Rectal smooth muscle tissue (tissue), 1 donor: ENCODE measurements around the gene MATCAP1.

Experiments used
- H3K27ac ChIP-seq: one replicate; pipeline ENCODE4 v1.7.0; 2013; ENCODE audit warnings: low read depth, low read length, inconsistent platforms
- H3K27me3 ChIP-seq: one replicate; pipeline ENCODE4 v1.7.0; 2013; ENCODE audit warnings: low read length; ENCODE audit not compliant: control insufficient read depth, insufficient read depth
- H3K36me3 ChIP-seq: one replicate; pipeline ENCODE4 v1.7.0; 2013; ENCODE audit warnings: low read length; ENCODE audit not compliant: control insufficient read depth, insufficient read depth
- H3K4me1 ChIP-seq: one replicate; pipeline ENCODE4 v1.7.0; 2013; ENCODE audit warnings: low read length; ENCODE audit not compliant: control insufficient read depth, insufficient read depth
- H3K4me3 ChIP-seq: one replicate; pipeline ENCODE4 v1.7.0; 2013; ENCODE audit warnings: low read length
- H3K9ac ChIP-seq: one replicate; pipeline ENCODE4 v1.7.0; 2013; ENCODE audit warnings: low read length

Gene MATCAP1

GRCh38 chr16:67151431-67152097 lies 32.2 kb downstream of the MATCAP1 start:
- Histone ChIP-seq H3K4me3 (peak overlapping the region; percentile 69), H3K27me3 (no peaks in the 10 kb centered on the region)

GRCh38 chr16:67150833-67151396 lies 32.8 kb downstream of the MATCAP1 start, which contains the start of gene B3GNT9:
Gene B3GNT9 (minus strand): TSS chr16:67150998. CDS start chr16:67150485, 513 bp downstream.
- H3K27ac ChIP-seq: peak within 1 kb of the TSS; percentile 70
- peaks cover 13% of the 10 kb centered on the region for H3K36me3 ChIP-seq
- H3K4me3 ChIP-seq: peak within 1 kb of the TSS; percentile 69
- no peaks in the 10 kb centered on the region for H3K4me1 ChIP-seq
- H3K27me3 ChIP-seq: no peaks in the 10 kb centered on the region
- no peak within 1 kb of the TSS for H3K9ac ChIP-seq

More at GRCh38 chr16:67151431-67152097, 32.2 kb downstream of the MATCAP1 start:
- Histone ChIP-seq H3K4me1 (no peaks in the 10 kb centered on the region), H3K9ac (no peak overlapping the region), H3K36me3 (peaks cover 11% of the 10 kb centered on the region), H3K27ac (peak overlapping the region; percentile 70)

GRCh38 chr16:67150047-67150832 lies 33.5 kb downstream of the MATCAP1 start:
- peak overlapping the region; percentile 69 for H3K4me3 ChIP-seq
- no peaks in the 10 kb centered on the region for H3K27me3 ChIP-seq
- H3K9ac ChIP-seq: no peak overlapping the region
- peak overlapping the region; percentile 70 for H3K27ac ChIP-seq
- H3K36me3 ChIP-seq: peaks cover 19% of the 10 kb centered on the region
- H3K4me1 ChIP-seq: no peaks in the 10 kb centered on the region

GRCh38 chr16:67149276-67150046 lies 34.3 kb downstream of the MATCAP1 start:
- Histone ChIP-seq H3K9ac (no peak overlapping the region), H3K4me1 (no peaks in the 10 kb centered on the region), H3K27me3 (no peaks in the 10 kb centered on the region), H3K27ac (no peak overlapping the region), H3K36me3 (peaks cover 25% of the 10 kb centered on the region), H3K4me3 (no peak overlapping the region)

- Histone ChIP-seq H3K4me1 (no peaks in the 10 kb centered on the region), H3K9ac (no peak overlapping the region), H3K27ac (no peak overlapping the region), H3K27me3 (no peaks in the 10 kb centered on the region), H3K36me3 (peaks cover 29% of the 10 kb centered on the region), H3K4me3 (no peak overlapping the region)
These were observed 35.0 kb downstream of the MATCAP1 start for GRCh38 chr16:67148656-67149275.

- no peak overlapping the region for H3K9ac ChIP-seq
- H3K4me3 ChIP-seq: no peak overlapping the region
- no peaks in the 10 kb centered on the region for H3K4me1 ChIP-seq
- H3K27ac ChIP-seq: no peak overlapping the region
- H3K27me3 ChIP-seq: no peaks in the 10 kb centered on the region
- H3K36me3 ChIP-seq: peaks cover 31% of the 10 kb centered on the region
These were observed 35.5 kb downstream of the MATCAP1 start for GRCh38 chr16:67148221-67148620.

GRCh38 chr16:67147437-67148140 lies 36.2 kb downstream of the MATCAP1 start:
- H3K4me3 ChIP-seq: no peak overlapping the region
- peaks cover 35% of the 10 kb centered on the region for H3K36me3 ChIP-seq
- H3K9ac ChIP-seq: no peak overlapping the region
- H3K27ac ChIP-seq: no peak overlapping the region
- no peaks in the 10 kb centered on the region for H3K4me1 ChIP-seq
- H3K27me3 ChIP-seq: no peaks in the 10 kb centered on the region

- no peak overlapping the region for H3K4me3 ChIP-seq
- H3K27ac ChIP-seq: no peak overlapping the region
- no peaks in the 10 kb centered on the region for H3K27me3 ChIP-seq
- no peaks in the 10 kb centered on the region for H3K4me1 ChIP-seq
- no peak overlapping the region for H3K9ac ChIP-seq
- H3K36me3 ChIP-seq: peaks cover 44% of the 10 kb centered on the region
These were observed 37.0 kb downstream of the MATCAP1 start for GRCh38 chr16:67146523-67147357.

- H3K9ac ChIP-seq: no peak overlapping the region
These were observed 38.0 kb downstream of the MATCAP1 start for GRCh38 chr16:67145746-67146145.

GRCh38 chr16:67144943-67145342 lies 38.8 kb downstream of the MATCAP1 start:
- H3K36me3 ChIP-seq: peaks cover 58% of the 10 kb centered on the region
- H3K27me3 ChIP-seq: no peaks in the 10 kb centered on the region
- H3K4me3 ChIP-seq: no peak overlapping the region
- no peaks in the 10 kb centered on the region for H3K4me1 ChIP-seq
- H3K27ac ChIP-seq: no peak overlapping the region
- H3K9ac ChIP-seq: no peak overlapping the region

More at GRCh38 chr16:67145746-67146145, 38.0 kb downstream of the MATCAP1 start:
- no peak overlapping the region for H3K27ac ChIP-seq
- H3K4me1 ChIP-seq: no peaks in the 10 kb centered on the region
- no peak overlapping the region for H3K4me3 ChIP-seq
- no peaks in the 10 kb centered on the region for H3K27me3 ChIP-seq
- peaks cover 51% of the 10 kb centered on the region for H3K36me3 ChIP-seq

GRCh38 chr16:67142342-67142741 lies 41.4 kb downstream of the MATCAP1 start:
- H3K27me3 ChIP-seq: no peaks in the 10 kb centered on the region
- H3K9ac ChIP-seq: no peak overlapping the region
- H3K27ac ChIP-seq: no peak overlapping the region
- no peaks in the 10 kb centered on the region for H3K4me1 ChIP-seq
- H3K36me3 ChIP-seq: peaks cover 62% of the 10 kb centered on the region
- H3K4me3 ChIP-seq: no peak overlapping the region
